A549 (cell line): ENCODE results near the gene C10orf90. TPM values are rescaled to one million over a fixed set of nuclear protein-coding genes. Genes with fewer than 3 reads are reported as not detected.
A peak's percentile ranks its signal among the peaks of the same experiment; 100 is the strongest.

ENCODE experiments used
- ATAC-seq, 2 experiments: fragments of 200-7000 bp in 1 of 2; fragments of >200 bp in 1 of 2; cut with Nextera tagmentation in 1 of 2; cut with Tn5 transposase in 1 of 2; 3 replicates each; pipeline versions ENCODE4 v1.8.0 to v1.9.1; 2018 to 2020; ENCODE audit warnings: mild to moderate bottlenecking in 1 of 2, moderate library complexity in 1 of 2
- CTCF ChIA-PET: fragments of 300-600 bp; sonication (Branson Sonifier 250); formaldehyde crosslinking; extraction: SDS; loops from one replicate; lab custom pipeline; 2021; ENCODE audit warnings: antibody characterized with exemption, inconsistent platforms; lab: Yijun Ruan, JAX
- POLR2A ChIA-PET: fragments of 350-600 bp; formaldehyde crosslinking; extraction: SDS; loops from one replicate; lab custom pipeline; 2021; ENCODE audit warnings: antibody characterized with exemption, inconsistent platforms; lab: Yijun Ruan, JAX
- DNase-seq, 2 experiments: peaks; one replicate each; pipeline versions ENCODE4 v3.0.0 to v3.0.0-alpha.2; 2011 to 2016; ENCODE audit warnings: low read depth in 1 of 2, low spot score in 1 of 2
- FAIRE-seq: peaks from 2 replicates; lab custom pipeline; 2011; peaks lifted over from hg19 to GRCh38; lab: Jason Lieb, UNC
- H3K27ac ChIP-seq, 2 experiments: fragments of >200 bp; sonication (Bioruptor Twin); formaldehyde crosslinking; 3 replicates each; pipeline ENCODE4 v1.5.1; 2016 to 2017
- H3K4me1 ChIP-seq: fragments of >200 bp; sonication (Bioruptor Twin); formaldehyde crosslinking; 3 replicates; pipeline ENCODE4 v1.6.1; 2016
- H3K4me2 ChIP-seq: fragments of >200 bp; sonication (Bioruptor Twin); formaldehyde crosslinking; 3 replicates; pipeline ENCODE4 v1.6.1; 2016
- H3K4me3 ChIP-seq: fragments of >200 bp; sonication (Bioruptor Twin); formaldehyde crosslinking; 3 replicates; pipeline ENCODE4 v1.5.1; 2016
- H3K9me3 ChIP-seq: fragments of >200 bp; sonication (Bioruptor Twin); formaldehyde crosslinking; 3 replicates; pipeline ENCODE4 v1.6.1; 2016
- HOXB13 ChIP-seq: fragments of 250-450 bp; sonication (Bioruptor Pico); IDR thresholded peaks from 2 replicates; pipeline ENCODE4 v1.5.0; 2020; ENCODE audit warnings: low read depth, mild to moderate bottlenecking, moderate library complexity
- JUNB ChIP-seq: fragments of >200 bp; sonication (Bioruptor Twin); formaldehyde crosslinking; IDR thresholded peaks from 2 replicates; pipeline ENCODE4 v1.6.1; 2016
- KDM1A ChIP-seq: fragments of 200-600 bp; sonication (generic); IDR thresholded peaks from 2 replicates; pipeline ENCODE4 v1.6.1; 2016; ENCODE audit warnings: low read depth, mild to moderate bottlenecking
- MAFK ChIP-seq: fragments of 450-650 bp; IDR thresholded peaks from 2 replicates; pipeline ENCODE4 v1.6.1; 2014; ENCODE audit not compliant: partially characterized antibody
- NR3C1 ChIP-seq: fragments of >200 bp; sonication (Bioruptor Twin); formaldehyde crosslinking; IDR thresholded peaks from 3 replicates; pipeline ENCODE4 v1.6.1; 2017
- RAD21 ChIP-seq, 2 experiments: fragments of >200 bp in 1 of 2; sonication (Bioruptor Twin) in 1 of 2; formaldehyde crosslinking in 1 of 2; IDR thresholded peaks in 1 of 2; conservative IDR thresholded peaks in 1 of 2; 2 replicates in 1 of 2; 3 replicates in 1 of 2; pipeline ENCODE4 v1.6.1; 2012 to 2018; ENCODE audit warnings: inconsistent platforms in 1 of 2
- RARB ChIP-seq: fragments of 250-450 bp; sonication (Bioruptor Pico); IDR thresholded peaks from 2 replicates; pipeline ENCODE4 v1.8.0; 2021; ENCODE audit warnings: mild to moderate bottlenecking, moderate library complexity
- WGBS: methylation state at CpG from one replicate; pipeline ENCODE4 v1.1.6; 2017; ENCODE audit errors: missing lambda C conversion rate; 5-methylcytosine and 5-hydroxymethylcytosine counted together
- polyA plus RNA-seq, 4 experiments: library from polyadenylated mRNA; depleted of rRNA in 3 of 4; stranded (reverse); fragments of >200 nt; fragmentation: RNase III in 1 of 4; extraction: RNeasy Plus Mini Kit Qiagen cat#74134 plus additional on column Dnase treatment in 1 of 4; gene quantifications; 2 replicates in 3 of 4; 3 replicates in 1 of 4; pipeline ENCODE4 v1.2.3, GENCODE V29; 2011 to 2017
- TF ChIP-seq, protein P1 (sequence below): fragments of >200 bp; sonication (Bioruptor Twin); formaldehyde crosslinking; IDR thresholded peaks from 3 replicates; pipeline ENCODE4 v1.5.1; 2016
- TF ChIP-seq, protein P2 (sequence below): IDR thresholded peaks from 2 replicates; pipeline ENCODE4 v1.6.1; 2012; ENCODE audit warnings: low read depth, borderline replicate concordance
- TF ChIP-seq, protein P3 (sequence below): fragments of 250-450 bp; sonication (Bioruptor Pico); IDR thresholded peaks from 2 replicates; pipeline ENCODE4 v1.5.0; 2020; ENCODE audit warnings: low read depth, mild to moderate bottlenecking, moderate library complexity
- TF ChIP-seq, protein P4 (sequence below): fragments of 150-350 bp; IDR thresholded peaks from 2 replicates; pipeline ENCODE4 v1.6.1; 2014; ENCODE audit warnings: low read depth, mild to moderate bottlenecking, low read length
- TF ChIP-seq, protein P5 (sequence below): fragments of >200 bp; sonication (Bioruptor Twin); formaldehyde crosslinking; IDR thresholded peaks from 3 replicates; pipeline ENCODE4 v1.6.1; 2016

C10orf90 gene
- polyA plus RNA-seq, 2 of the 4 experiments (the other 2 are of a cell fraction) = 0.70 to 2.0 TPM

DNA sequence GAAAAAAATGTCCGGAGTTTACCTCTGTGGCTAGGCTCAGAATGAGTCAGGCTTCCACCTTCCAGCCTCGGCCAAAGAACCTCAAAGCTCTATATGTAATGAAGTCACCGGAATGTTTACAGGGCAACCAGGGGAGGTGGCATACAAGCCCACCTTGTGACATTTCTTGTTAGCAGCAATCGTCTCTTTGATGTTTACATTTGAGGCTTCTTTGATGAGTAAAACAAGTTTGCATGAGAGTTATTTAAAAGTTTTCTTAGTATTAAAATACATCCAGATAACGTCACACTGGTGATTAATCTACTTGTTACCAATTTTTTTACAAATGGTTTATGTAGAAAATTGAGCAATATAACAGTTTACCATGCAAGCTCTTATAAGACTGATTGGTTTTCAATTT is 149.1 kb downstream of the C10orf90 start (continued):
- no peak for TF ChIP-seq MAFK

DNA sequence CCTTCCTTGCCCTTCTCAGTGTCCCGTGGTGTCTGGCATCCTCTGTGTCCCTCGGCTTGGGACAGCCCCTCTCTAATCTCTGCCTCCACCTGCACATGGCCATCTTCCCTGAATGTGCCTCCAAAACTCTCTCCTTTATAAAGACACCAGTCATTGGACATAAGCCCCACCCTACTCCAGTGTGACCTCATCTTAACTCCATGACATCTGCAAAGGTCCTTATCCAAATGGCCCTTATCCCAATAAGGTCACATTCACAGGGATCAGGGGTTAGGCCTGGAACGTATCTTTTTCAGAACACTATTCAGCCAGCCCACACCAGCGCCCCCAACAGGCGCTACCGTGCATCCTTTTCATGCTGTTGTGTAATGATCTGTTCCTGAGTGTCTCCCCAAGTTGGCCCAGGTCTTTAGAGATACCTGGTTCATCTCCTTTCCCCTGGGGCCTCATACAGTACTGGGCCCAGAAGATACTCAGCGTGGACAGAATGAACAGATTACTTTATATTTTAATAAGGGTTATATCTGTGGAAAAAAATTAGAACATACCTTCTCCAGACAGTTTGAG is 149.7 kb downstream of the C10orf90 start:
- peak overlapping the region; percentile 55 to 79; a peak in 5 of 6 replicates for H3K27ac ChIP-seq
- TF ChIP-seq RARB (CRISPR knock-in tag) = no peak
- no peak for TF ChIP-seq KDM1A
- TF ChIP-seq, protein P1, sequence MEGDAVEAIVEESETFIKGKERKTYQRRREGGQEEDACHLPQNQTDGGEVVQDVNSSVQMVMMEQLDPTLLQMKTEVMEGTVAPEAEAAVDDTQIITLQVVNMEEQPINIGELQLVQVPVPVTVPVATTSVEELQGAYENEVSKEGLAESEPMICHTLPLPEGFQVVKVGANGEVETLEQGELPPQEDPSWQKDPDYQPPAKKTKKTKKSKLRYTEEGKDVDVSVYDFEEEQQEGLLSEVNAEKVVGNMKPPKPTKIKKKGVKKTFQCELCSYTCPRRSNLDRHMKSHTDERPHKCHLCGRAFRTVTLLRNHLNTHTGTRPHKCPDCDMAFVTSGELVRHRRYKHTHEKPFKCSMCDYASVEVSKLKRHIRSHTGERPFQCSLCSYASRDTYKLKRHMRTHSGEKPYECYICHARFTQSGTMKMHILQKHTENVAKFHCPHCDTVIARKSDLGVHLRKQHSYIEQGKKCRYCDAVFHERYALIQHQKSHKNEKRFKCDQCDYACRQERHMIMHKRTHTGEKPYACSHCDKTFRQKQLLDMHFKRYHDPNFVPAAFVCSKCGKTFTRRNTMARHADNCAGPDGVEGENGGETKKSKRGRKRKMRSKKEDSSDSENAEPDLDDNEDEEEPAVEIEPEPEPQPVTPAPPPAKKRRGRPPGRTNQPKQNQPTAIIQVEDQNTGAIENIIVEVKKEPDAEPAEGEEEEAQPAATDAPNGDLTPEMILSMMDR = peak; percentile 23
- peaks cover 37% of the 10 kb centered on the region for H3K4me1 ChIP-seq
- no peak overlapping the region for H3K4me3 ChIP-seq
- POLR2A ChIA-PET = no interaction called here
- 28% methylated on average over 7 of the region's 7 CpGs for WGBS
- peak overlapping the region; percentile 49 for H3K4me2 ChIP-seq
- no peak for FAIRE-seq
- CTCF ChIA-PET = interaction anchor here (1.1 to 1.2 kb wide), 2 partner anchors 17 to 77 kb away, joined by 3 to 5 read pairs; no protein-coding TSS in a partner anchor
- ATAC-seq = peak in 1 of 2 experiments; percentile 37; a peak in 4 of 6 replicates
- no peak for DNase-seq
- no peaks in the 10 kb centered on the region for H3K9me3 ChIP-seq

DNA sequence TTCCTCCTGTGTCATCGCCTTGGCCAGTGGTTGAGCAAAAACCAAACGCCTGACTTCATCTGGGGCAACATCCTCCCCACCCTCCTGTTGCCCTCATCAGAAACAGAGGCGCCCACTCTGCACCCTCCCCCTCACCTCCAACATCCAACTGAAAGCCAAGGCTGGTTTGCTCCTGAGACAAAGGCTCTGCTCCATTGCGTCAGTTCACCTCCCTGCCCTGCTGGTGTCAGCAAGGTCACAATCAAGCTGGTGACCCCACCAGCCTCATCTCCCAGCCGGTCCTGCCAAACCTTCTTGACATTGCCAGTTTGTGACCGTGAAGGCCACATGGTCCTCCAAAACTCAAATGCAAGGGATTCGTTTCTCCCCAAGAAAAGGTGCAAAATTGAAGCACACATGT is 150.5 kb downstream of the C10orf90 start:
- H3K27ac ChIP-seq = peak overlapping the region in 1 of 2 experiments; percentile 79; a peak in 5 of 6 replicates
- no peaks in the 10 kb centered on the region for H3K9me3 ChIP-seq
- TF ChIP-seq, protein P2, sequence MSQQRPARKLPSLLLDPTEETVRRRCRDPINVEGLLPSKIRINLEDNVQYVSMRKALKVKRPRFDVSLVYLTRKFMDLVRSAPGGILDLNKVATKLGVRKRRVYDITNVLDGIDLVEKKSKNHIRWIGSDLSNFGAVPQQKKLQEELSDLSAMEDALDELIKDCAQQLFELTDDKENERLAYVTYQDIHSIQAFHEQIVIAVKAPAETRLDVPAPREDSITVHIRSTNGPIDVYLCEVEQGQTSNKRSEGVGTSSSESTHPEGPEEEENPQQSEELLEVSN = no peak
- ChIA-PET POLR2A (no interaction called here), CTCF (interaction anchor here (1.2 kb wide), 1 partner anchor 78 kb away, joined by 3 read pairs; no protein-coding TSS in a partner anchor)
- H3K4me3 ChIP-seq = no peak overlapping the region
- ATAC-seq (no peak), FAIRE-seq (no peak), DNase-seq (no peak)
- 71% methylated on average over 7 of the region's 7 CpGs for WGBS
- H3K4me1 ChIP-seq = peaks cover 37% of the 10 kb centered on the region
- H3K4me2 ChIP-seq = no peak overlapping the region

DNA sequence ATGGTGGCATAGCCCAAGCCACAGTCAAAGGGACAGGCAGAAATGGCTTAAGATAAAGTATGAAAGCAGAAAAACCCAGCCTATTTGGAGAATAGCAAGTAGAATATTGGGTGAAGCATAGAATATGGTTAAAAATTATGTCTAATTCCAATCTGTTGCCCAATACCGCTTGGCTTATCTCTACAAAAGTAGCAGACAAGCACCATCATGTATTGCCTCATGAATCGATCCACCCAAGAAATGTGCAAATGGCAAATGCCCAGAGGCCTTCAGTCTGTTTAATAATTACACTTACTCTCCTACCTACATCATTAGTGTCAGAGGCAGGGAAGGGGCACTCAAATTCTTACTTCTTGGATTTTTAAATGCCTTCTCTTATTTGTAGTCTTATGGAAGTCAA is 151.3 kb downstream of the C10orf90 start:
- no peak overlapping the region for H3K4me3 ChIP-seq
- H3K9me3 ChIP-seq = no peaks in the 10 kb centered on the region
- ATAC-seq (no peak), DNase-seq (no peak), FAIRE-seq (no peak)
- H3K4me1 ChIP-seq = peaks cover 37% of the 10 kb centered on the region
- ChIA-PET POLR2A (no interaction called here), CTCF (interaction anchor here (0.7 kb wide), 1 partner anchor 585 kb away, joined by 3 read pairs; no protein-coding TSS in a partner anchor)
- no peak for TF ChIP-seq HOXB13 (CRISPR knock-in tag)
- TF ChIP-seq, protein P3, sequence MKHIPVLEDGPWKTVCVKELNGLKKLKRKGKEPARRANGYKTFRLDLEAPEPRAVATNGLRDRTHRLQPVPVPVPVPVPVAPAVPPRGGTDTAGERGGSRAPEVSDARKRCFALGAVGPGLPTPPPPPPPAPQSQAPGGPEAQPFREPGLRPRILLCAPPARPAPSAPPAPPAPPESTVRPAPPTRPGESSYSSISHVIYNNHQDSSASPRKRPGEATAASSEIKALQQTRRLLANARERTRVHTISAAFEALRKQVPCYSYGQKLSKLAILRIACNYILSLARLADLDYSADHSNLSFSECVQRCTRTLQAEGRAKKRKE (CRISPR knock-in tag) = no peak
- no peak for TF ChIP-seq RAD21 (conservative IDR thresholded peaks at IDR 0.05 in 1 of 2, IDR thresholded peaks at IDR 0.05 in 1 of 2)
- TF ChIP-seq, protein P4, sequence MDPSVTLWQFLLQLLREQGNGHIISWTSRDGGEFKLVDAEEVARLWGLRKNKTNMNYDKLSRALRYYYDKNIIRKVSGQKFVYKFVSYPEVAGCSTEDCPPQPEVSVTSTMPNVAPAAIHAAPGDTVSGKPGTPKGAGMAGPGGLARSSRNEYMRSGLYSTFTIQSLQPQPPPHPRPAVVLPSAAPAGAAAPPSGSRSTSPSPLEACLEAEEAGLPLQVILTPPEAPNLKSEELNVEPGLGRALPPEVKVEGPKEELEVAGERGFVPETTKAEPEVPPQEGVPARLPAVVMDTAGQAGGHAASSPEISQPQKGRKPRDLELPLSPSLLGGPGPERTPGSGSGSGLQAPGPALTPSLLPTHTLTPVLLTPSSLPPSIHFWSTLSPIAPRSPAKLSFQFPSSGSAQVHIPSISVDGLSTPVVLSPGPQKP = no peak
- TF ChIP-seq NR3C1 = no peak
- TF ChIP-seq, protein P5, sequence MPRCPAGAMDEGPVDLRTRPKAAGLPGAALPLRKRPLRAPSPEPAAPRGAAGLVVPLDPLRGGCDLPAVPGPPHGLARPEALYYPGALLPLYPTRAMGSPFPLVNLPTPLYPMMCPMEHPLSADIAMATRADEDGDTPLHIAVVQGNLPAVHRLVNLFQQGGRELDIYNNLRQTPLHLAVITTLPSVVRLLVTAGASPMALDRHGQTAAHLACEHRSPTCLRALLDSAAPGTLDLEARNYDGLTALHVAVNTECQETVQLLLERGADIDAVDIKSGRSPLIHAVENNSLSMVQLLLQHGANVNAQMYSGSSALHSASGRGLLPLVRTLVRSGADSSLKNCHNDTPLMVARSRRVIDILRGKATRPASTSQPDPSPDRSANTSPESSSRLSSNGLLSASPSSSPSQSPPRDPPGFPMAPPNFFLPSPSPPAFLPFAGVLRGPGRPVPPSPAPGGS = no peak
- TF ChIP-seq JUNB = no peak
- H3K4me2 ChIP-seq = peak overlapping the region; percentile 27; the same call in 2 of the 3 replicates
- peak overlapping the region in 1 of 2 experiments; percentile 79; a peak in 5 of 6 replicates for H3K27ac ChIP-seq
- WGBS = 40% methylated on average over 2 of the region's 2 CpGs
